Ovary (tissue), 3 donors: ENCODE data around the gene ITSN2.

Experiments used
- CTCF ChIP-seq, 3 donors: fragments of 450-650 bp in 2 of 3; fragments of 200-600 bp in 1 of 3; IDR thresholded peaks; one replicate each; pipeline versions ENCODE4 v1.5.1 to v1.8.0; 2016 to 2022; ENCODE audit warnings: antibody characterized with exemption in 3 of 3, mild to moderate bottlenecking in 1 of 3
- EP300 ChIP-seq: sonication (generic); formaldehyde crosslinking; IDR thresholded peaks from one replicate; pipeline ENCODE4 v1.6.1; 2017; ENCODE audit warnings: antibody characterized with exemption
- POLR2A ChIP-seq: fragments of 450-650 bp; IDR thresholded peaks from one replicate; pipeline ENCODE4 v1.6.1; 2017; ENCODE audit warnings: antibody characterized with exemption, mild to moderate bottlenecking, moderate library complexity
- donor health status: DM: no; HTN: no; CAD: no.

GRCh38 chr2:24287171-24287570 is 73.2 kb downstream of the ITSN2 start:
- TF ChIP-seq CTCF (IDR thresholded peaks at IDR 0.05) (no peak), EP300 (no peak), POLR2A (no peak)
